ENCODE measurements around the gene PLCD1. TPM values are rescaled to one million over a fixed set of nuclear protein-coding genes. Genes with fewer than 3 reads are reported as not detected.
"Not testable (repeated sequence)": the region's sequence is repeated elsewhere in the genome, so short reads cannot be mapped to it uniquely, and the experiment has no call there.

The PLCD1 gene
- total RNA-seq (2021) (13.5 and 19.4 TPM in 2 replicates), Bru-seq, nascent RNA (percentile 38 among the genes with signal in this experiment), BruChase-seq, experiment 1, labeled RNA remaining after a 2-hour chase (percentile 40 among the genes with signal in this experiment), BruChase-seq, experiment 2, labeled RNA remaining after a 6-hour chase (percentile 42 among the genes with signal in this experiment)
- long read RNA-seq, partial matches to known transcripts, result 3 of 11 reads
- long read RNA-seq, other reads (novel, unspliced or antisense), result 2 of 11 reads

- no TSS peak for BruUV-seq (replicated peaks)
- POLR2A ChIA-PET (ENCODE audit: unreplicated experiment), result interaction anchor here (0.6 kb wide), 2 partner anchors 73 to 183 kb away, joined by 3 to 5 read pairs; no protein-coding TSS in a partner anchor
- TF ChIP-seq, protein P1, sequence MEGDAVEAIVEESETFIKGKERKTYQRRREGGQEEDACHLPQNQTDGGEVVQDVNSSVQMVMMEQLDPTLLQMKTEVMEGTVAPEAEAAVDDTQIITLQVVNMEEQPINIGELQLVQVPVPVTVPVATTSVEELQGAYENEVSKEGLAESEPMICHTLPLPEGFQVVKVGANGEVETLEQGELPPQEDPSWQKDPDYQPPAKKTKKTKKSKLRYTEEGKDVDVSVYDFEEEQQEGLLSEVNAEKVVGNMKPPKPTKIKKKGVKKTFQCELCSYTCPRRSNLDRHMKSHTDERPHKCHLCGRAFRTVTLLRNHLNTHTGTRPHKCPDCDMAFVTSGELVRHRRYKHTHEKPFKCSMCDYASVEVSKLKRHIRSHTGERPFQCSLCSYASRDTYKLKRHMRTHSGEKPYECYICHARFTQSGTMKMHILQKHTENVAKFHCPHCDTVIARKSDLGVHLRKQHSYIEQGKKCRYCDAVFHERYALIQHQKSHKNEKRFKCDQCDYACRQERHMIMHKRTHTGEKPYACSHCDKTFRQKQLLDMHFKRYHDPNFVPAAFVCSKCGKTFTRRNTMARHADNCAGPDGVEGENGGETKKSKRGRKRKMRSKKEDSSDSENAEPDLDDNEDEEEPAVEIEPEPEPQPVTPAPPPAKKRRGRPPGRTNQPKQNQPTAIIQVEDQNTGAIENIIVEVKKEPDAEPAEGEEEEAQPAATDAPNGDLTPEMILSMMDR (conservative IDR thresholded peaks at IDR 0.05), result no peak
- no peak for TF ChIP-seq EZH2 (IDR thresholded peaks at IDR 0.05; ENCODE audit: low read depth)
- Histone ChIP-seq H3K4me1 (replicated peaks; ENCODE audit: insufficient read depth) (peaks cover 47% of the 10 kb centered on the region), H3K36me3 (ENCODE audit: low read depth) (no peaks in the 10 kb centered on the region), H3K9me2 (ENCODE audit: insufficient read depth) (no peaks in the 10 kb centered on the region), H3K4me3 (no peak within 1 kb of the TSS), H3F3A (ENCODE audit: insufficient read depth, low read depth) (peaks cover 36% of the 10 kb centered on the region), H3K4me2 (peak within 1 kb of the TSS; percentile 71), H3K27ac (peak within 1 kb of the TSS; percentile 87), H4K20me1 (ENCODE audit: insufficient read depth) (no peaks in the 10 kb centered on the region), H3K79me2 (ENCODE audit: low read depth) (no peaks in the 10 kb centered on the region), H3K9me3 (ENCODE audit: insufficient read depth, low read depth) (no peaks in the 10 kb centered on the region), H3K27me3 (ENCODE audit: insufficient read depth, low read depth) (no peaks in the 10 kb centered on the region), H2AFZ (peak within 1 kb of the TSS; percentile 54; the same call in 1 of the 2 replicates)
- DNase-seq, result peak in 1 of 2 experiments; percentile 64
- intact Hi-C loops (cut with micrococcal nuclease; ENCODE audit: unreplicated experiment), result no loop called here
- CTCF ChIA-PET, result interaction anchor here (0.6 kb wide), 1 partner anchor 12 kb away, joined by 6 read pairs; no protein-coding TSS in a partner anchor
Measured at GRCh38 chr3:38029400-38030125, at the start of gene PLCD1. Gene PLCD1, minus strand, starts transcription at chr3:38029642. Its CDS starts 103 bp downstream, at chr3:38029539.

DNA sequence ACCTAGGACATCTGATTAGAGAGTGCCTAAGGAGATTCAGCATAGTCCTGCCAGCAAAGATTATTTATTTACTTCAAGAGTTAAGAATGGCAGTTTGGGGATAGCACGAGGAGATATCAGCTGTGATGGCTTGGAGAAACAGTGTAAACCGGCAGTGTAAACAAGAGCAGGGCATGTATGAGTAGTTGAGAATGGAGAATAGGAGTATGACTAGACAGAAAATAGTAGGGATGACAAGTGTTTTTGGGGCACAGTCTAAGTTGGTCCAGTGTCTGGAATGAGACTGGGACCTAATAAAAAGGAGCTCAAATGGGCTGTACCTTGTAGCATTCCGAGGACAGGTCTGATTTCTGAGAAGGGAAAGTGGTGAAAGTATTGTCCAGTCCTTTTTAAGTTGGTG is 47.6 kb upstream of the PLCD1 start:
- H3K36me3 ChIP-seq (ENCODE audit: low read depth); H3K4me1 ChIP-seq (replicated peaks; ENCODE audit: insufficient read depth); H3F3A ChIP-seq (ENCODE audit: insufficient read depth, low read depth); H3K79me2 ChIP-seq (ENCODE audit: low read depth); H3K9me2 ChIP-seq (ENCODE audit: insufficient read depth); H3K27ac ChIP-seq; H3K4me2 ChIP-seq; intact Hi-C loops (cut with micrococcal nuclease; ENCODE audit: unreplicated experiment); CTCF ChIA-PET; H4K20me1 ChIP-seq (ENCODE audit: insufficient read depth); DNase-seq; H3K9me3 ChIP-seq (ENCODE audit: insufficient read depth, low read depth); BruUV-seq (replicated peaks); H2AFZ ChIP-seq; H3K4me3 ChIP-seq; POLR2A ChIA-PET (ENCODE audit: unreplicated experiment): not testable (repeated sequence)
- H3K27me3 ChIP-seq (ENCODE audit: insufficient read depth, low read depth), result peaks cover 12% of the 10 kb centered on the region; the same call in 1 of the 2 replicates

DNA sequence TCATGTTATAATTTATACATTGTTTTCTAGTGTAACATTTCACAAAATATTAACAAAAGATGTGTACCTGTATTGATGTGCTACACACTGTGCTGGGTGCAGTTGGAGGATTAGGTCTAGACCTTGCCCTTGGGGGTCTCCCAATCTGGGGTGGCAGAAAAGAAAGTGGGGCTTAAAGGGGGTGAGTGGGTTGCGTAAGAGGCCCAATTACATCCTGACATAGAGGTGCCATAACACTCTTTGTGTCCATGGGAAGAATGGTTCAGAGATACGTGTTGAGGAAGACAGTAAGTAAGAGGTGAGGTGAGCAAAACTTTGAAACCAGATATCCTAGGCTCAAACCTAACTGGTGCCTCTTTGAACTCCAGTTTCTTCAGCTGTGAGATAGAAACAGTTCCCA is 40.6 kb upstream of the PLCD1 start:
- no peaks in the 10 kb centered on the region for H3K4me1 ChIP-seq (replicated peaks; ENCODE audit: insufficient read depth)
- peaks cover 19% of the 10 kb centered on the region; the same call in 1 of the 2 replicates for H3K27me3 ChIP-seq (ENCODE audit: insufficient read depth, low read depth)
- DNase-seq, result no peak
- H2AFZ ChIP-seq, result no peak overlapping the region
- intact Hi-C loops (cut with micrococcal nuclease; ENCODE audit: unreplicated experiment), result no loop called here
- CTCF ChIA-PET, result no interaction called here
- BruUV-seq (replicated peaks), result no TSS peak
- POLR2A ChIA-PET (ENCODE audit: unreplicated experiment), result no interaction called here
- H3K36me3 ChIP-seq (ENCODE audit: low read depth), result no peaks in the 10 kb centered on the region
- H3K4me2 ChIP-seq, result no peak overlapping the region
- H3K27ac ChIP-seq, result no peak overlapping the region
- H3K9me2 ChIP-seq (ENCODE audit: insufficient read depth), result no peaks in the 10 kb centered on the region
- no peaks in the 10 kb centered on the region for H3F3A ChIP-seq (ENCODE audit: insufficient read depth, low read depth)
- no peaks in the 10 kb centered on the region for H4K20me1 ChIP-seq (ENCODE audit: insufficient read depth)
- H3K79me2 ChIP-seq (ENCODE audit: low read depth), result no peaks in the 10 kb centered on the region
- no peak for TF ChIP-seq EZH2 (IDR thresholded peaks at IDR 0.05; ENCODE audit: low read depth)
- TF ChIP-seq, protein P1 (conservative IDR thresholded peaks at IDR 0.05), result no peak
- H3K9me3 ChIP-seq (ENCODE audit: insufficient read depth, low read depth), result no peaks in the 10 kb centered on the region
- H3K4me3 ChIP-seq, result no peak overlapping the region
